Common myeloid progenitor, CD34-positive (primary cell): ENCODE measurements around the gene MAFG.

ENCODE experiments used
- CTCF ChIA-PET: fragments of 350-600 bp; sonication (Branson Sonifier 250); formaldehyde crosslinking; loops from one replicate; lab custom pipeline; 2021; ENCODE audit warnings: antibody characterized with exemption; lab: Charles Lee
- POLR2A ChIA-PET: fragments of 350-600 bp; sonication (Branson Sonifier 250); formaldehyde crosslinking; loops from one replicate; lab custom pipeline; 2021; ENCODE audit warnings: antibody characterized with exemption; lab: Charles Lee
- DNase-seq, 3 donors: peaks; one replicate each; pipeline versions ENCODE4 v3.0.0 to v3.0.0-alpha.2; 2013
- H3K27ac ChIP-seq, 2 experiments: 1 replicate in 1 of 2; 2 replicates in 1 of 2; pipeline ENCODE4 v1.7.0; 2013; ENCODE audit warnings: inconsistent platforms in 2 of 2, low read length in 2 of 2, mild to moderate bottlenecking in 2 of 2, low read depth in 1 of 2, moderate library complexity in 1 of 2; ENCODE audit not compliant: severe bottlenecking in 2 of 2, insufficient read depth in 1 of 2, poor library complexity in 1 of 2
- H3K27me3 ChIP-seq, 5 experiments: replicated peaks in 2 of 5; 1 replicate in 3 of 5; 2 replicates in 2 of 5; pipeline versions ENCODE4 v1.6.1 to v1.7.0; 2013; ENCODE audit warnings: low read length in 4 of 5, mild to moderate bottlenecking in 2 of 5, moderate library complexity in 2 of 5, inconsistent platforms in 1 of 5; ENCODE audit not compliant: insufficient read depth in 5 of 5, control insufficient read depth in 4 of 5
- H3K36me3 ChIP-seq, 4 experiments: 1 replicate in 2 of 4; 2 replicates in 2 of 4; pipeline versions ENCODE4 v1.6.1 to v1.7.0; 2013; ENCODE audit warnings: low read length in 3 of 4, control low read depth in 1 of 4, mild to moderate bottlenecking in 1 of 4; ENCODE audit not compliant: control insufficient read depth in 4 of 4, insufficient read depth in 4 of 4
- H3K4me1 ChIP-seq, 4 experiments: 1 replicate in 3 of 4; 2 replicates in 1 of 4; pipeline versions ENCODE4 v1.6.1 to v1.7.1; 2013; ENCODE audit warnings: low read length in 3 of 4, mild to moderate bottlenecking in 3 of 4, control low read depth in 1 of 4, inconsistent platforms in 1 of 4, moderate library complexity in 1 of 4; ENCODE audit not compliant: control insufficient read depth in 4 of 4, insufficient read depth in 4 of 4; ENCODE audit errors: control extremely low read depth in 1 of 4
- H3K4me3 ChIP-seq, 7 experiments: 1 replicate in 4 of 7; 2 replicates in 3 of 7; pipeline versions ENCODE4 v1.5.1 to v1.7.0; 2013; ENCODE audit warnings: mild to moderate bottlenecking in 7 of 7, low read length in 6 of 7, moderate library complexity in 6 of 7, inconsistent platforms in 2 of 7, low read depth in 2 of 7, control low read depth in 1 of 7; ENCODE audit not compliant: insufficient read depth in 4 of 7, control insufficient read depth in 1 of 7; ENCODE audit errors: extremely low read depth in 1 of 7
- H3K9me3 ChIP-seq, 5 experiments: 1 replicate in 4 of 5; 2 replicates in 1 of 5; pipeline versions ENCODE4 v1.6.1 to v1.7.1; 2013; ENCODE audit warnings: low read length in 4 of 5, mild to moderate bottlenecking in 2 of 5, inconsistent platforms in 1 of 5, low read depth in 1 of 5, moderate library complexity in 1 of 5; ENCODE audit not compliant: control insufficient read depth in 4 of 5, insufficient read depth in 2 of 5; ENCODE audit errors: control extremely low read depth in 1 of 5
- WGBS: methylation state at CpG from one replicate; pipeline ENCODE4 v1.1.5; 2013; ENCODE audit not compliant: insufficient coverage; 5-methylcytosine and 5-hydroxymethylcytosine counted together

The MAFG gene

DNA sequence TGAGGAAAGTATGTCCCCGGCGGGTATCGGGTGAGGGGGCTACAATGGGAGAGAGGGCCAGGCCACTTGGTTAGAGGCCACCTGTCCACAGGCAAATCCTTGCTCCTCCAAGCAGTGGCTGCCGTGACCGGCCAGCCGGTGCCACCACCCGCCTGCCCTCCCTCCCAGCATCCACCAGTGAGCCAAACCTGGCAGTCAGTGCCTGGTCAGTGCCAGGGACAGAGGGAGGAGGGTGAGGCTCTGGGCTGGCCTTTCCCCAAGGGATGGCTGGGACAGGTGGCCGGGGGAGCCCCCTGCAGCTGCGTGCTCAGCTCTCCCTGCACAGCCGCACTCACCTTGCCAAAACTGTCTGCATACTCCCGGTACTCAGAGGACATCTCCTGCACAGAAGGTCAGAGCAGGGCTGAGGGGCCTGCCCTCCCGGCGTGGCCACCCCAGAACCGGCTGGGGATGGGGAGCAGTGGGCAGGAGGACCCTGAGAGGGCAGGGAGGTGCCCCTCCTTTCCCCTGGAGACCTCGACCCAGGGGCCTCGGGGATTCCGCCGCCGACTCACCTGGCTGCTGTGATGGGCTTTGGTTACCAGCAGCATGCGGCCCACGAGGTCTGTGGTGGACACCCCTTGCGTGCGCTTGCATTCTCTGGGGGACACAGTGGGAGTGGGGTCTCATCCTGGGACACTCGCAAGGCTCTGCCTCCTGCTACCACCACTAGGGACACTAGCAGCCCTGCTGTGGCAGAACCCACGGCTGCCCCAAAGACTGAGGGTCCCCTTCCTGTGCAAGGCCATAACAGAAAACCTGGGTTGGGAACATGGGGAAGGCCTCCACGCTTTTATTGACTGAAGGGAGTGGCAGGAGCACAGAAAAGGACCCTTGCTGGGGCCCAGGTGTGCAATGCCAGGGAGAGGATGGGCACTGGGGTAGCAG lies 20.1 kb downstream of the MAFG start:
- WGBS, result 96% methylated on average over 23 of the region's 26 CpGs
- no peaks in the 10 kb centered on the region for H3K9me3 ChIP-seq
- H3K4me1 ChIP-seq, result peaks cover 0 to 21% (median 19%) of the 10 kb centered on the region in 4 experiments
- ChIA-PET POLR2A (no interaction called here), CTCF (interaction anchor here (1.9 kb wide), 1 partner anchor 17 kb away, joined by 4 read pairs; no protein-coding TSS in a partner anchor)
- no peak overlapping the region for H3K4me3 ChIP-seq
- DNase-seq, result no peak
- H3K27ac ChIP-seq, result no peak overlapping the region
- H3K27me3 ChIP-seq, result peaks cover 0 to 14% (median 2%) of the 10 kb centered on the region in 5 experiments
- peaks cover 3 to 75% (median 23%) of the 10 kb centered on the region in 4 experiments for H3K36me3 ChIP-seq

DNA sequence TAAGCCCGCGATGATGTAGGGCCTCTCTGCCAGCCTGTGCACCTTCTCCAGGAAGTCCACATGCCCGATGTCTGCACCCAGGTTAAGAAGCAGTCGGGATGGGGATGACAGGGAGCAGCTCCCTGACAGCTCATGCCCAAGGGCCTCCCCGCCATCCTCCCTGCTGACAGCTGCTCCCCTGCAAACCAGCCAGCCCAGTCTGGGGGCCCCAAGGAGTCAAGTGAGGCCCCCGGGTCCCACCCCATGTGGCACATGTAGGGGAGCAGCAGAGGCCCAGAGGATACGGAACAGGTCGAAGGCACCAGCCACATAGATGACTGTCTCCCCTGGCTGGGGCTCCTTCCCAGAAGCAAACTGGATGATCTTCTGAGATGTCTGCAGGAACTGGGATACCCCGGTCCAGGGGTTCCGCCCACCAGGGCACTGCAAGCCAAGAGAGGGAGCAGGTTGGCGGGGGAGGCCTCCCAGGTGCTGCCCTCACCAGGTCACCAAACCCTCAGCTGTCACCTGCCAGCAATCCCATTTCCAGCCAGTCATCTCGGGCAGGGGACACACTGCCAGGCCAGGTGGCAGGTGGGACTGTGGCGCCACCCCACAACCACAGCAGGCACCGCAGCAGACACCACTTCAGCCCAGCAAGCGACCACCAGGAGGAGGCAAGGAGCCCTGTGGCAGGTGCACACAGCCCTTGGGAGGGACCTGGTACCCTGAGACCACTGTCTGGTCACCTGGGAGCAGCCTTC lies 20.9 kb downstream of the MAFG start:
- WGBS, result 94% methylated on average over 11 of the region's 15 CpGs
- peaks cover 0 to 21% (median 2%) of the 10 kb centered on the region in 5 experiments for H3K27me3 ChIP-seq
- peaks cover 0 to 26% (median 22%) of the 10 kb centered on the region in 4 experiments for H3K4me1 ChIP-seq
- no peak overlapping the region for H3K4me3 ChIP-seq
- POLR2A ChIA-PET, result interaction anchor here (0.6 kb wide), 1 partner anchor 189 kb away, joined by 3 read pairs; no protein-coding TSS in a partner anchor
- H3K27ac ChIP-seq, result no peak overlapping the region
- H3K36me3 ChIP-seq, result peaks cover 3 to 67% (median 17%) of the 10 kb centered on the region in 4 experiments
- CTCF ChIA-PET, result interaction anchor here (1.2 to 1.9 kb wide), 2 partner anchors 18 to 37 kb away, joined by 4 read pairs; no protein-coding TSS in a partner anchor
- DNase-seq, result no peak
- no peaks in the 10 kb centered on the region for H3K9me3 ChIP-seq

DNA sequence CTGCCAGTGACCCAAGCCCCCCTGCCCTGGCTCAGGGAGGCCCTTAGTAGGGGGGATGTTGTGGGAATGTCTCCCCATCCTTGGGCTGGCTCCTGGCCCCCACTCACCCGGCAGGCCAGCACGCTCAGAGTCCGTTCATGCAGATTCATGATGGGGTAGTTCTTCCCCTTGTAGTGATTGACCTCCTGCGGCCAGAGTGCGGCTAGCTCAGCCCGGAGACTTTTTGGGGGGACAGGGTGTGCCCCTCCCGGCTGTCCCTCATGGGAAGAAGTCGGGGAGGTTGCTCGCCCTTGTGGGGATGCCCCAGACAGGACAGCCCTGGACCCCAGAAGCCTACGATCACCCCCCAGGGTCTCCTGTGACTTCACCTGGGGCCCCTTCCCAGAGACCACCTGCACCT lies 21.5 kb downstream of the MAFG start:
- ChIA-PET CTCF (interaction anchor here (1.2 to 1.9 kb wide), 2 partner anchors 19 to 37 kb away, joined by 4 read pairs; no protein-coding TSS in a partner anchor), POLR2A (no interaction called here)
- H3K27ac ChIP-seq, result no peak overlapping the region
- DNase-seq, result no peak
- peaks cover 3 to 66% (median 19%) of the 10 kb centered on the region in 4 experiments for H3K36me3 ChIP-seq
- H3K4me3 ChIP-seq, result no peak overlapping the region
- H3K4me1 ChIP-seq, result peaks cover 0 to 25% (median 21%) of the 10 kb centered on the region in 4 experiments
- H3K27me3 ChIP-seq, result peaks cover 0 to 27% (median 7%) of the 10 kb centered on the region in 5 experiments
- H3K9me3 ChIP-seq, result no peaks in the 10 kb centered on the region
- WGBS, result 98% methylated on average over 9 of the region's 10 CpGs

DNA sequence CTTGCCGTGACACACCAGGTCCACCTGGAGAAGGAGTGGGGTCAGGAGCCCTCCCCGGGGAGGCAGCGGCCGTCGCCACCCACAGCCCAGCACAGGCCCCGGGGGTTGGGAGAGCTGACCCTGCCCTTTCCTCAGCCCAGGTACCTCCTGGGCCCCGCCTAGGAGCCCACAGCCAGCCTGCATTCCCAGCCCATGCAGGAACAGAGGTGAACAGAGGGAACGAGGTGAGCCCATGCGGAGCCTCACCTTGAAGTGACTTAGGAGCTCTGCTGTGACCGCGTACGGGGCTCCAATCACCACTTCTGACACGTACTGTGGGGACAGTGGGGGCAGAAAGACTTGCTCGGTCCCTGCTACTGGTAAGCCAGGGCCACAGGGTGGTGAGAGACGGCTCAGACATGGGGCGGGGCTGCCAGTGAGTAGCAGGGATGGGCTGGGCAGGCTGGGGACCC lies 22.1 kb downstream of the MAFG start:
- Histone ChIP-seq H3K9me3 (no peaks in the 10 kb centered on the region), H3K4me3 (no peak overlapping the region), H3K4me1 (peaks cover 0 to 21% (median 17%) of the 10 kb centered on the region in 4 experiments), H3K36me3 (peaks cover 3 to 68% (median 20%) of the 10 kb centered on the region in 4 experiments), H3K27ac (no peak overlapping the region), H3K27me3 (peaks cover 0 to 32% (median 7%) of the 10 kb centered on the region in 5 experiments)
- no peak for DNase-seq
- CTCF ChIA-PET, result interaction anchor here (1.9 kb wide), 1 partner anchor 19 kb away, joined by 4 read pairs; no protein-coding TSS in a partner anchor
- POLR2A ChIA-PET, result no interaction called here
- WGBS, result 94% methylated on average over 14 of the region's 16 CpGs

DNA sequence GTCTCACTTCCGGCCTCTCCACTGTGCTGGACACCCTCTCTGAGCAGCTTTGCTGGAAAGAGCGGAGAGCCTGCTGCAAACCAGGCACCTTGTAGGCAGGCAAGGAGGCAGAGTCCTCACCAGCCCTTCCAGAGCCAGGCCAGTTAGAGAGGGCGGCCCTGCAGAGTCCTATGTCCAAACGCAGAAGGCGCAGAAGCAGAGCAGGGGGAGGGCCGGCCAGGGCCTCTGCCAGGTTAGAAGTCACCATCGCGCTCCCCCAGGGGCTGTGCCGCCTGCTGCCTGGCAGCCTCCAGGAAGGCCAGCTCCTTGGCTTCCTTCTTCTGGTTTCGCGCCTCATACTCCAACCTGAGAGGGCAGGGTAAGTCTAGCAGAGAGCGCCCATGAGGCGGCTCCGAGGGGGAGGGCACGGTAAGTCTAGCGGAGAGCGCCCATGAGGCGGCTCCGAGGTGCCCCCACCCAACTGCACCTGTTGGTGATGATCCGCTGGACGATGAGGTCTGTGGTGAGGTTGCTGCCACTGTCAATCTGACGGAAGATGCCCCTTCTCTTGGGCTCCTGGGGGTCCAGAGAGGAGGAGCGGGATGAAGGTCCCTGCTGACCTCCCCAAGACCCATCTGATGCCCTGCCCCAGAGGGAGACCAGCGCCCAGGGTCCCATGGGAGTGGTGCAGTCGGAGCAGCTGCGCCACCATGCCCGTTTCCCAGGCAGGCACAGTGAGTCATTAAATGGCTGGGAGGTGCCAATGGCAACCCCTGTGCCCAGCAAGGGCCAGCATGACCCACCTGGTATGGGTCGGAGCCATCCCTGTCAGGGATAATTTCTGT lies 22.7 kb downstream of the MAFG start:
- peaks cover 3 to 75% (median 22%) of the 10 kb centered on the region in 4 experiments for H3K36me3 ChIP-seq

DNA sequence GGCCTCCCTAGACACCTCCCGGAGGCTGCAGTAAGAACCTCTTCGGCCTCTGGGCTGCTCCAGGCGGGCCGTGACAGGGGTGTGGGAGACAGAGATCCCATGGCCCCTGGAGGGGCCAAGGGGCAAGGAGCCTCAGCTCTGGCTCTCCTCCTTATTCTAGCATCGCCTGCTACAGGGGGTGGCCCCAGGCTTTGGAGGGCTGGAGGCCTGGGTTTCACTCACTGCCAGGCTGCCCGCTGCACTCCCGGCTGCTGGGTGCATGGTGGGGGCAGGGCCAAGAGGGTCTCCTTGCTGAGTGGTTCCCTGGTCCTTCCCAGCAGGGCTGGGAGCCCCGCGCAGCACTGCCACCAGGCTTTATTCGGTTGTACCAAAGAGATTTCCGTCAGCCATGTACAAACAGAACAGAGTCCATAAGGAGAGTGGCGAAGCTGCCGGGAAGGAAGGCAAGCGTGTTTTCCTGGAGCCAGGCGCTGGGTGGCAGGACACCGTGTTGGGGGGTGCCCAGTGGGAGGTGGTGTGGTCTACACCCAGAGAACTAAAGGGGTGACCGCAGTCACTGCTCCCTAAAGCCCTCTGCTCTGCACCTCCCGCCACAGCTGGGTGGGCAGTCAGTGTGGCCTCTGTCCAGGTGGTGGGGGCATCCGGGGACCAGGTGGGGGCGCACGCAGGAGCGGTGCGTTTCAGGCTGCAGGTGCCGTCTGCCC lies 23.5 kb downstream of the MAFG start:
- POLR2A ChIA-PET, result no interaction called here
- no peak overlapping the region for H3K4me3 ChIP-seq
- H3K4me1 ChIP-seq, result peaks cover 0 to 16% (median 8%) of the 10 kb centered on the region in 4 experiments
- peaks cover 5 to 76% (median 27%) of the 10 kb centered on the region in 4 experiments for H3K36me3 ChIP-seq
- H3K27me3 ChIP-seq, result peaks cover 0 to 34% (median 7%) of the 10 kb centered on the region in 5 experiments
- DNase-seq, result no peak
- CTCF ChIA-PET, result no interaction called here
- H3K9me3 ChIP-seq, result no peaks in the 10 kb centered on the region
- no peak overlapping the region for H3K27ac ChIP-seq
- 97% methylated on average over 15 of the region's 24 CpGs for WGBS

More for the DNA sequence above, 22.7 kb downstream of the MAFG start:
- POLR2A ChIA-PET, result no interaction called here
- Histone ChIP-seq H3K4me3 (no peak overlapping the region), H3K9me3 (no peaks in the 10 kb centered on the region), H3K4me1 (peaks cover 0 to 16% (median 11%) of the 10 kb centered on the region in 4 experiments), H3K27ac (no peak overlapping the region), H3K27me3 (peaks cover 0 to 34% (median 7%) of the 10 kb centered on the region in 5 experiments)
- DNase-seq, result no peak
- CTCF ChIA-PET, result no interaction called here
- WGBS, result 95% methylated on average over 24 of the region's 28 CpGs
